Activated CD8-positive, alpha-beta memory T cell treated with anti-CD3 and anti-CD28 coated beads, Interleukin-2, amount 50 U/mL, for 1 hour (primary cell): Measurements from ENCODE around the gene TNC.

Experiments
- DNase-seq: peaks from one replicate; pipeline ENCODE4 v3.0.0-alpha.2; 2020; ENCODE audit errors: extremely low read depth

Gene TNC

GRCh38 chr9:115103746-115104477 is 14.0 kb downstream of the TNC start:
- no peak for DNase-seq

GRCh38 chr9:115099901-115100300 is 18.1 kb downstream of the TNC start:
- DNase-seq: no peak

GRCh38 chr9:115098226-115098965 is 19.6 kb downstream of the TNC start:
- no peak for DNase-seq

GRCh38 chr9:115093520-115093919 is 24.4 kb downstream of the TNC start:
- DNase-seq: no peak

- no peak for DNase-seq
Measured at GRCh38 chr9:115090486-115090885, 27.5 kb downstream of the TNC start.

- DNase-seq: no peak
Measured at GRCh38 chr9:115088860-115089259, 29.1 kb downstream of the TNC start.

GRCh38 chr9:115086886-115087285 is 31.1 kb downstream of the TNC start:
- no peak for DNase-seq

- no peak for DNase-seq
Measured at GRCh38 chr9:115086461-115086860, 31.5 kb downstream of the TNC start.

- DNase-seq: no peak
Measured at GRCh38 chr9:115085773-115086377, 32.1 kb downstream of the TNC start.

- no peak for DNase-seq
Measured at GRCh38 chr9:115084709-115085108, 33.2 kb downstream of the TNC start.

GRCh38 chr9:115084157-115084556 is 33.8 kb downstream of the TNC start:
- DNase-seq: no peak

GRCh38 chr9:115080242-115080641 is 37.7 kb downstream of the TNC start:
- DNase-seq: no peak

- no peak for DNase-seq
Measured at GRCh38 chr9:115079156-115079555, 38.8 kb downstream of the TNC start.

GRCh38 chr9:115073456-115073855 is 44.5 kb downstream of the TNC start:
- no peak for DNase-seq

GRCh38 chr9:115071176-115071575 is 46.8 kb downstream of the TNC start:
- no peak for DNase-seq

GRCh38 chr9:115069771-115070170 is 48.2 kb downstream of the TNC start:
- no peak for DNase-seq

GRCh38 chr9:115069302-115069701 is 48.7 kb downstream of the TNC start:
- DNase-seq: no peak

- DNase-seq: no peak
Measured at GRCh38 chr9:115068031-115068430, 49.9 kb downstream of the TNC start.

GRCh38 chr9:115063058-115063845 is 54.7 kb downstream of the TNC start:
- no peak for DNase-seq

- DNase-seq: no peak
Measured at GRCh38 chr9:115058684-115059315, 59.2 kb downstream of the TNC start.

GRCh38 chr9:115058175-115058574 is 59.8 kb downstream of the TNC start:
- DNase-seq: no peak

GRCh38 chr9:115057559-115057958 is 60.4 kb downstream of the TNC start:
- DNase-seq: no peak
